Mucosa of stomach (tissue), 1 donor: Measurements from ENCODE around the gene TMCC1.
"Not testable (repeated sequence)": the region's sequence is repeated elsewhere in the genome, so short reads cannot be mapped to it uniquely, and the experiment has no call there.

ENCODE experiments used
- H3K27me3 ChIP-seq: one replicate; pipeline ENCODE4 v1.7.0; 2013; ENCODE audit warnings: mild to moderate bottlenecking, low read length; ENCODE audit not compliant: control insufficient read depth, insufficient read depth
- H3K36me3 ChIP-seq: one replicate; pipeline ENCODE4 v1.7.0; 2013; ENCODE audit warnings: low read length; ENCODE audit not compliant: control insufficient read depth, insufficient read depth
- H3K4me1 ChIP-seq: one replicate; pipeline ENCODE4 v1.7.0; 2013; ENCODE audit warnings: mild to moderate bottlenecking, low read length; ENCODE audit not compliant: control insufficient read depth, insufficient read depth
- H3K4me3 ChIP-seq: one replicate; pipeline ENCODE4 v1.7.0; 2013; ENCODE audit warnings: low read length
- H3K9ac ChIP-seq: one replicate; pipeline ENCODE4 v1.7.0; 2013; ENCODE audit warnings: mild to moderate bottlenecking, low read length, moderate library complexity
- H3K9me3 ChIP-seq: one replicate; pipeline ENCODE4 v1.7.0; 2013; ENCODE audit warnings: mild to moderate bottlenecking, low read length, moderate library complexity; ENCODE audit not compliant: control insufficient read depth
- donor health status: Pancreatic carcinoma.

TMCC1 gene

DNA sequence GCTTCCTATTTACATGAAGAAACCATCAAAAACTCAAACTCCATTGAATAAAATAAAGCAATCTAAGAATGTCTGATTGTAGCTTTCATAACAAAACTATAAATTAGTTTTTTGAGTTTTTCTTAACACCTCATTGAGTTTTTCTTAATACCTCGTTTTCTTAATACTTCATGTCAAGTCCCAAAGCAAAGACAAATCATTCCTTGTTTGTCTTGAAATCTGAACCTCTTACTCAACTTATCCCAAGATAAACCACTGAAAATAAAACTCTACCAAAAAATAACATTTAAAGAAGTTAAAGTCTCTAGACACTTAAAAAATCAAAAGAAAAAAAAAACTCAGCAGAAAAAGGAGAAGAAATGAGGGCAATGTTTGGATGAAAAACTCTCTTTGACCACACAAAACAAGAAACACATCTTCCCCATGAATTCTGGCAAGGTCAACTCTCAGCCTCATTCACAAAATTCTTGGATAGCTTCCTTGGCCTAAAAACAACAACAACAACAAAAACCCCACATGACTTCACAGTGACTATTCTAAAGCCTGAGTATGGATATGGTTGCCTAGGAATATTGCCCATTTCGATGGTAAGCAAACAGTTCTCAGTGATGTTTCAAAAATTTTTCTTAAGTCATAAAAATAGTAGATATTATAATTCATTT lies 38.2 kb downstream of the TMCC1 start:
- Histone ChIP-seq H3K9me3 (no peaks in the 10 kb centered on the region), H3K4me3 (no peak overlapping the region), H3K36me3 (no peaks in the 10 kb centered on the region), H3K27me3 (no peaks in the 10 kb centered on the region), H3K9ac (no peak overlapping the region), H3K4me1 (peaks cover 5% of the 10 kb centered on the region)

DNA sequence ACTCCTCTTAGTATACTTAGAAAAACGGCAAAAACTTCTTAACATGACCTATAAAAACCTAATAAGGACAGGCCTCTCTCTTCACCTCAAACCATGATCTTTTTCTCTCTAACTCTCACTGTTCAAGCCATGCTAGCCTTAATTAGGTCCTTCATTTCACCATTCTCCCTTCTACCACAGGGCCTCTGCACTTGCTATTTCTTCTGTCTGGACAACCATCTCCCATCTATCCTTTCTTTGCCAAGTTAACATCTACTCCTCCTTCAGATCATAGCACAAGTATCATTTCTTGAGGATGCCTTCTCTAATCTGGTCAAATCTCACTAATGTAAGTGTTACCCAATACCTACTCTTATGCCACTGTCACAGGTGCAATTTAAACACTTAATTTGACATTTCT lies 39.1 kb downstream of the TMCC1 start:
- Histone ChIP-seq H3K9ac (no peak overlapping the region), H3K27me3 (no peaks in the 10 kb centered on the region)

GRCh38 chr3:129845956-129846355 lies 47.6 kb downstream of the TMCC1 start:
- Histone ChIP-seq H3K9me3 (no peaks in the 10 kb centered on the region), H3K27me3 (no peaks in the 10 kb centered on the region), H3K4me1 (no peaks in the 10 kb centered on the region), H3K9ac (no peak overlapping the region), H3K4me3 (no peak overlapping the region), H3K36me3 (no peaks in the 10 kb centered on the region)

More for the DNA sequence above, 39.1 kb downstream of the TMCC1 start:
- Histone ChIP-seq H3K9me3 (no peaks in the 10 kb centered on the region), H3K36me3 (no peaks in the 10 kb centered on the region), H3K4me3 (no peak overlapping the region), H3K4me1 (peaks cover 5% of the 10 kb centered on the region)

DNA sequence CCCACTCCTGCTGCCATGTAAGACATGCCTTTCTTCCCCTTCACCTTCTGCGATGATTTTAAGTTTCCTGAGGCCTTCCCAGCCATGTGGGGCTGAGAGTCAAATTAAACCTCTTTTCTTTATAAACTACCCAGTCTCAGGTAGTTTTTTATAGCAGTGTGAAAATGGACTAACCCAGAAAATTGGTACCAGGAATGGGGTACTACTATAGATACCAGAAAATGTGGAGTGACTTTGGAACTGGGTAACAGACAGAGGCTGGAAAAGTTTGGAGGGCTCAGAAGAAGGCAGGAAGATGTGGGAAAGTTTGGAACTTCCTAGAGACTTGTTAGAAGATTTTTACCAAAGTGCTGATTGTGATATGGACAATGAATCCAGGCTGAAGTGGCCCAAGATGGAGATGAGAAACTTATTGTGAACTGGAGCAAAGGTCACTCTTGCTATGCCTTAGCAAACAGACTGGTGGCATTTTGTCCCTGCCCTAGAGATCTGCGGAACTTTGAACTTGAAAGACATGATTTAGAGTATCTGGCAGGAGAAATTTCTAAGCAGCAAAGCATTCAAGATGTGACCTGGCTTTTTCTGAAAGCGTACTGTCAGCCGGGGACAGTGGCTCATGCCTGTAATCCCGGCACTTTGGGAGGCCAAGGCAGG lies 52.7 kb downstream of the TMCC1 start:
- Histone ChIP-seq H3K27me3 (no peaks in the 10 kb centered on the region), H3K4me3 (no peak overlapping the region), H3K4me1 (peaks cover 13% of the 10 kb centered on the region), H3K9ac (no peak overlapping the region), H3K36me3 (no peaks in the 10 kb centered on the region), H3K9me3 (no peaks in the 10 kb centered on the region)

DNA sequence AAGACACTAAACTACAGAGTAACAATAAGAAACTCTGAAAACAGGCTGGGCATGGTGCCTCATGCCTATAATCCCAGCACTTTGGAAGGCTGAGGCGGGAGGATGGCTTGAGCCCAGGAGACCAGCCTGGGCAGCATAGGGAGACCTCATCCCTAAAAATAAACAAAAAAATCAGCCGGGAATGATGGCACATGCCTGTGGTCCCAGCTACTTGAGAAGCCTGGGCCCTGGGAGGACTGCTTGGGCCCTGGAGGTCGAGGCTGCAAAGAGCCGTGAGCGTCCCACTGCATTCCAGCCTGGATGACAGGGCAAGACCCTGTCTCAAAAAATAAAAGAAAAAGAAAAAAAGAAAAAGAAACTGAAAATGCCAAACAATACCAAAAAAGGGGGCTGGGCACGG lies 55.4 kb downstream of the TMCC1 start:
- Histone ChIP-seq H3K4me3 (no peak overlapping the region), H3K4me1 (peaks cover 13% of the 10 kb centered on the region), H3K9me3 (no peaks in the 10 kb centered on the region), H3K27me3 (no peaks in the 10 kb centered on the region), H3K9ac (no peak overlapping the region), H3K36me3 (no peaks in the 10 kb centered on the region)

DNA sequence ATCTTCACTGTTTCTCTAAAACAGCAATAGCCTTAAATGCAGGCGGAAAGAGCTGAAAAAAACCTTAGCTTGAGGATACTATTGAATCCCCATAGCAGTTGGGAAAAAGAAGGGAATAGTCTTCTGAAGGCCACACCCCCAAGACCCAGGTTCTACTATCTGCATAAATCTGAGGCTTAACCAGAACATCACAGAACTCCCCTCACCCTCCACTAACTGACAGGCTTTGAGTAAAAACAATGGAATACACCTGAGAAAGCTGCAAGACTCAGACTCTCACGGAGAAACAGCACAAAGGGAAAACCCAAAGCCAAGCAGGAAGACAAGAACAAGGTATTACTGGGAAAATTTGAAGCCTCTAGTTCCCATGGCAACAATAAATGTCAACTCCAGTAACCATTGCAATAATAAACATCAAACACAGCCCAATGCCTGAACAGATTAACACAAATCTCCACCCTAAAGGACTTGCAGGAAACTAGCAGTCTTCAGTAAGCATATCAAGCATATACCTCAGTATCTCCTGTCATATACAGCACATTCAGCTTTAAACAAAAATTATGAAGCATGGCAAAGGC lies 56.4 kb downstream of the TMCC1 start:
- H3K27me3 ChIP-seq, result no peaks in the 10 kb centered on the region
- no peaks in the 10 kb centered on the region for H3K36me3 ChIP-seq
- H3K4me3 ChIP-seq, result no peak overlapping the region
- H3K9ac ChIP-seq, result no peak overlapping the region
- H3K9me3 ChIP-seq, result no peaks in the 10 kb centered on the region
- H3K4me1 ChIP-seq, result peaks cover 13% of the 10 kb centered on the region

DNA sequence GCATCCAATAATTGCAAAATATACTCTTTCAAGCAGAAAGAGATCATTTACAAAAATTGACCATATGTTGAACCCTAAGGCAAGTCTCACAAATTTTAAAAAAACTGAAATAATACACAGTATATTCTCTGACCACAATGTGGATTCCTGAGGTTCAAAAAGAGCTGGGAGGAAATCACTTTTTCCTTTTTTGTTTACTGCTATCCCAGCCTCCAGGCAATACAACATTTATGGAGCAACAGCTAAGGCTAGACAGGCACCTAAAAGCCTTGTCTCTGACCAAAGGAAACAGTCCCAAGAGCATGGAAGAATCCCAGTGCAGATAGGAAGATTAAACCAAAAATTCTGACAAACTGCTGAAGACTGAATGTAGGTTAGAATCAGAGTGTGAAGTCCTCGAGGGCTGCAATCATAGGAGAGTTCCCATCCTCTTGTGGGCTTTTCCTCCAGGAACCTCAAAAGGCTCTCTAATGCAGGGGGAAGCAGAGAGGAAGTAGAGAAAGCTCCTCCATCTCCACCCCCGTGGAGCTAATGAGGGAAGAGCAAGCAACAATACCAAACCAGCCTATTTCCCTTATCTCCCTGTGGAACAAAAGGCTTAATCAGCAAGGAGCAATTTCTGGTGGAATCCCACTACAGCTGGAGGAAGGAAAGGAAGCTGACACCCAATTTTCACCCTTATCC lies 57.0 kb downstream of the TMCC1 start:
- Histone ChIP-seq H3K4me3 (no peak overlapping the region), H3K4me1 (peaks cover 13% of the 10 kb centered on the region), H3K36me3 (no peaks in the 10 kb centered on the region), H3K27me3 (no peaks in the 10 kb centered on the region), H3K9me3 (no peaks in the 10 kb centered on the region), H3K9ac (no peak overlapping the region)

DNA sequence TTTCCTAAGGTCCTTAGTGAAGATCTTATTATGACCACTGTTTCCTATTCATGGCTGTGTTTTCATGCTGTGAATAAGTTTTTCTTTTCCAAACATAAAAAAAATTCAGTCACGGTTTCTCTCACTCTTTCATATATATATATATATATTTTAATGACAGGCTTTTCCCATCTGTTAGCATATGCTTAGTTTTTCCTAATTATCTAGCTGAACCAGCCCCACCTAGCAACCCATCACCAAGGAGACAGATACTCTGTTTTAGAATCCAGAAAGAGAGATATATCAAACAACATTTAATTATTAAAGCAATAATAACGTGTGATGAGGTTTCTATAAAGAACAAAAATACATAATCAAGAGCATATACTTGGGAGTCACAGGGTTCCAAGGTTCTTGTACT lies 58.3 kb downstream of the TMCC1 start:
- Histone ChIP-seq H3K4me1 (peaks cover 13% of the 10 kb centered on the region), H3K27me3 (no peaks in the 10 kb centered on the region), H3K4me3 (no peak overlapping the region), H3K9ac (no peak overlapping the region), H3K36me3 (no peaks in the 10 kb centered on the region), H3K9me3 (no peaks in the 10 kb centered on the region)

GRCh38 chr3:129834580-129834979 lies 58.9 kb downstream of the TMCC1 start:
- H3K9me3 ChIP-seq, result no peaks in the 10 kb centered on the region
- no peaks in the 10 kb centered on the region for H3K36me3 ChIP-seq
- H3K27me3 ChIP-seq, result no peaks in the 10 kb centered on the region
- H3K9ac ChIP-seq, result no peak overlapping the region
- H3K4me1 ChIP-seq, result peaks cover 13% of the 10 kb centered on the region
- no peak overlapping the region for H3K4me3 ChIP-seq

DNA sequence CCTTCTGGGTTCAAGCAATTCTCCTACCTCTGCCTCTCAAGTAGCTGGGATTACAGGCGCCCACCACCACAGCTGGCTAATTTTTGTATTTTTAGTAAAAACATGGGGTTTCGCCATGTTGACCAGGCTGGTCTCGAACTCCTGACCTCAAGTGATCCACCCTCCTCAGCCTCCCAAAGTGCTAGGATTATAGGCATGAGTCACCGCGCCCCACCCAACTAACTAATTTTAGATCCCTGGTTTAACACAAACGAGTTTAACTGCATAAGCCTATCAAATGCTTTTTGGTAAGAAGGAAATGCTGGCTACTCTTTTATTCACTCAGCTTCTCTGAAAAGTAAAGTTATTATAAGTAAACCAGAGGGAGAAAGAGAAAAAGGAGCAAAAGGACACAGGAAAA lies 61.6 kb downstream of the TMCC1 start:
- H3K9ac ChIP-seq, H3K36me3 ChIP-seq, H3K4me3 ChIP-seq, H3K4me1 ChIP-seq, H3K27me3 ChIP-seq, H3K9me3 ChIP-seq: not testable (repeated sequence)

- Histone ChIP-seq H3K9me3 (no peaks in the 10 kb centered on the region), H3K4me3 (no peak overlapping the region), H3K27me3 (no peaks in the 10 kb centered on the region), H3K9ac (no peak overlapping the region), H3K4me1 (no peaks in the 10 kb centered on the region), H3K36me3 (no peaks in the 10 kb centered on the region)
Observed at GRCh38 chr3:129831503-129831902, 62.0 kb downstream of the TMCC1 start.

- H3K4me1 ChIP-seq, result no peaks in the 10 kb centered on the region
- H3K9ac ChIP-seq, result no peak overlapping the region
- H3K9me3 ChIP-seq, result no peaks in the 10 kb centered on the region
- H3K4me3 ChIP-seq, result no peak overlapping the region
- no peaks in the 10 kb centered on the region for H3K36me3 ChIP-seq
- no peaks in the 10 kb centered on the region for H3K27me3 ChIP-seq
Observed at GRCh38 chr3:129829640-129830039, 63.9 kb downstream of the TMCC1 start.
